ENCODE data around the gene MLF2.

MLF2 gene

GRCh38 chr12:6778574-6779550 lies 25.9 kb upstream of the MLF2 start:
- peak; percentile 92 for DNase-seq (ENCODE audit: low spot score)

DNA sequence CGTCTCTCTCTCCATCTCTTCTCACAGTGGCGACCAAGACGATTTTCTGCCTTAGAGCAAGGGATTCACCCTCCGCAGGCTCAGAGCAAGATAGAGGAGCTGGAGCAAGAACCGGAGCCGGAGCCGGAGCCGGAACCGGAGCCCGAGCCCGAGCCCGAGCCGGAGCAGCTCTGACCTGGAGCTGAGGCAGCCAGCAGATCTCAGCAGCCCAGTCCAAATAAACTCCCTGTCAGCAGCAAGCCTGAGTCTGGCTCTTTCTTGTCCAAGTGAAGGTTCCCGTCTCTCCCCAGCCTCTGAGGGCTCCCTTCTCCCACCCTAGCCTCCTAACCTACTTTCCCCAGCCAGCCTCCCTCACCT lies 25.3 kb upstream of the MLF2 start:
- DNase-seq (ENCODE audit: low spot score): peak; percentile 48

DNA sequence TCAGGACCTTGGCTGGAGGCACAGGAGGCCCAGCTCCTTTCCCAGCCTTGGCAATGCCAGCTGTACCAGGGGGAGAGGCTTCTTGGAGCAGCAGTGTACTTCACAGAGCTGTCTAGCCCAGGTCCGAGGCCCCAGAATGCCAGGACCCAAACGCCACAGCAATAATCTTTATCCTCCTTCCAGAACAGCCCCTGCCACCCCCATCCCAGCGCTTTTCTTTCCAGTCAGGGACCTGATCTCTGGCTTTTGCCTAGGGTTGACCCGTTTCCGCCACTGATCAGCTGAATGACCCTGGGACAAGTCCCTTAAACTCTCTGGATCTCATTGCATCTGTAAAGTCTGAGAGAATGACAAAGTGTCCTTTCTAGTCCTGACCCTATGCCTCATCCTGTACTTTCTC lies 24.4 kb upstream of the MLF2 start:
- DNase-seq (ENCODE audit: low spot score): no peak

DNA sequence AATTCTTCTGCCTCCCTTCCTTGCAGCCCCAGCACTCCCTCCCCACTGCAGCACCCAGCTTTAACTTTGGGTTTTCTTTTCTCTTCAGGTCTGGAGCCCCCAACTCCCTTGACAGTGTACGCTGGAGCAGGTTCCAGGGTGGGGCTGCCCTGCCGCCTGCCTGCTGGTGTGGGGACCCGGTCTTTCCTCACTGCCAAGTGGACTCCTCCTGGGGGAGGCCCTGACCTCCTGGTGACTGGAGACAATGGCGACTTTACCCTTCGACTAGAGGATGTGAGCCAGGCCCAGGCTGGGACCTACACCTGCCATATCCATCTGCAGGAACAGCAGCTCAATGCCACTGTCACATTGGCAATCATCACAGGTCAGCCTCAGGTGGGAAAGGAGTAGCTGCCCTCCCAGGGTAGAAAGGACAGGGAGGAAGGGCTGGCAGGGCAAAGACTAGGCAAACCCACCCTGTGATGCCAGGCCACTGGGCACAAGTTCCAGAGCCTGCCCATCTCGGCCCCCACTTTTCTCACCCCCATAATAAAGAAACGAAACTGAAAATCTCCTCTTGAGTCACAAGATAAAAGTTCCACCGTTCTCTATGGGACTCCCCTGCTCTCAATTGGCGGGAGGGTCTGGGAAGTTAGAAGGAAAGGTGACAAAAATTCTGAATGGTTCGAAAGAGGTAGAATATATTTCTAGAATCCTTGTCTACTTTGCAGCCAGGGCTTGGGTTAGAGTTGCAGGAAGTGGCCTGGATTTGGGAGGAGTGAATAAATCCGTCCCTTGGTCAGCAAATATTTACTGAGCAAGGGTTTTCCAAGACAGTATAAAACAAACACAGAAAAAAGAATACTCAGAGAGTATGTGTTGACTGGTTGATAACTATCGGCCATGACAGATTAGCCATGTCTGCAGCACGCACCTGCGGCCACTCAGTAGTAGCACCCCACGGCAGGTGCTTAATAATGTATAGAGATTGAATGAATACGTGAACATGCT lies 22.5 kb upstream of the MLF2 start:
- DNase-seq (ENCODE audit: low spot score): no peak

DNA sequence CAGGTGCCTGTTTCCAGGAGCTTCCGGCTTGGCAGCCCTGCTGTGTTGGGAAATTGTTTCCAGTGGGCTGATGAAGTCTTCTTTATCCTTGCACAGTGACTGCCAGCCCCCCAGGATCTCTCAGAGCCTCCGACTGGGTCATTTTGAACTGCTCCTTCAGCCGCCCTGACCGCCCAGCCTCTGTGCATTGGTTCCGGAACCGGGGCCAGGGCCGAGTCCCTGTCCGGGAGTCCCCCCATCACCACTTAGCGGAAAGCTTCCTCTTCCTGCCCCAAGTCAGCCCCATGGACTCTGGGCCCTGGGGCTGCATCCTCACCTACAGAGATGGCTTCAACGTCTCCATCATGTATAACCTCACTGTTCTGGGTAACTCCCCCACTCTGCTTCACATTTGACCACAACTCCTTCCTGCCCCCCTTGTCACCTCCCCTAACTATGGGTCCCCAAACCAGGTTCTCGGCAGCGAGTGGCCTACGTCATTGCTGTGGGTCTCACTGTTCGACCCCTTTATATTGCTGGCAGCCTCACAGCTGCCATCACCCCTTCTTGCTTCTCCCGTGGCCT lies 21.6 kb upstream of the MLF2 start:
- DNase-seq (ENCODE audit: low spot score): no peak

GRCh38 chr12:6773590-6774351 lies 20.8 kb upstream of the MLF2 start:
- no peak for DNase-seq (ENCODE audit: low spot score)

GRCh38 chr12:6772726-6773589 lies 20.0 kb upstream of the MLF2 start:
- DNase-seq (ENCODE audit: low spot score): no peak

DNA sequence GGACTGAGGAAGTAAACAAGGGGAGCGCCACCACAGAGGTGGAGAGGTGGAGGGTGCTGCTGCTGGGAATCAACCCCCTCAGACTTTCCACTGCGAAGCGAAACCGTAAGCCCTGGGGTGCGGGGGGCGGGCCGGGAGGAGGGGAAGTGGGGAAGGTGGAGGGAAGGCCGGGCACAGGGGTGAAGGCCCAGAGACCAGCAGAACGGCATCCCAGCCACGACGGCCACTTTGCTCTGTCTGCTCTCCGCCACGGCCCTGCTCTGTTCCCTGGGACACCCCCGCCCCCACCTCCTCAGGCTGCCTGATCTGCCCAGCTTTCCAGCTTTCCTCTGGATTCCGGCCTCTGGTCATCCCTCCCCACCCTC lies 19.4 kb upstream of the MLF2 start, which contains the start of gene LAG3:
LAG3 (plus strand) TSS at position 190 of the 365 bp plus-strand sequence. CDS start 333 bp downstream, outside the sequence.
- DNase-seq (ENCODE audit: low spot score): no peak

- DNase-seq (ENCODE audit: low spot score): no peak
These were observed 18.8 kb upstream of the MLF2 start for GRCh38 chr12:6771509-6772330.

- no peak for DNase-seq (ENCODE audit: low spot score)
These were observed 18.2 kb upstream of the MLF2 start for GRCh38 chr12:6771091-6771495.

DNA sequence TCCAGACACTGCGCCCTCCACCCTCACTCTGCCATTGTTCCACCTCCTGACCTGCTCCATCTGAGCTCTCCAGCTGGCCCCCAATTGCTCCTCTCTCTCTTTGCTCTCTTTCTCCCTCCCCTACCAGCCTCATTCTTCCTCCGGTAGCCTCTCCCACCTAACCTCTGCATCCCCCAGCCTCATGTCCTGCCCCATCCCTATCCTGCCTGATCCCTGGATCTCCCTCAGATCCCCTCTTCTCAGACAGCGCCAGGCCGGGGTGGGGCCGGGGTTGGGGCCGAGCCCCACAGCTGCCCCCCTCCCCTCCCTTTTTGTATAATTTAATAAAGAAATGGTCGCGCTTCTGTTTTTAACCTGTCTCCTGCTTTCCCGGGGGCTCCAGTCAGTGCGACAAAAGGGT lies 17.7 kb upstream of the MLF2 start:
- DNase-seq (ENCODE audit: low spot score): no peak

GRCh38 chr12:6770094-6770493 lies 17.2 kb upstream of the MLF2 start:
- no peak for DNase-seq (ENCODE audit: low spot score)

DNA sequence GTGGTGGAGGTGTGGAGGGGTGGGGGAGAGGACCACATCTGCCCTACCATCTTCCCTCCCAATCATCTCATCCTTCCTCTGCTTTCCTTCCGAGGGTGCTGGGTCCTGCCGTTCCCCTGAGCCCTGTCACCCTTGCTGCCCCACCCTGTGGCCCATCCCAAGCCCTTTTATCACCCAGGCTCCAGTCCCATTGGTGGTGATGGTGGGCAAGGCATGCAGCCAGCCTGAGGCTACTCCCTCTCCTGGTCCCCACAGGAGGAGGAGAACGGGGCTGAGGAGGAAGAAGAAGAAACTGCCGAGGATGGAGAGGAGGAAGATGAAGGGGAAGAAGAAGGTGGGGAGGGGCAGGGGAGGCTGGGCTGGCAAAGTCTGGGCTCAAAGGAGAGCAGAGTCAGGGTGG lies 16.7 kb upstream of the MLF2 start:
- DNase-seq (ENCODE audit: low spot score): no peak

DNA sequence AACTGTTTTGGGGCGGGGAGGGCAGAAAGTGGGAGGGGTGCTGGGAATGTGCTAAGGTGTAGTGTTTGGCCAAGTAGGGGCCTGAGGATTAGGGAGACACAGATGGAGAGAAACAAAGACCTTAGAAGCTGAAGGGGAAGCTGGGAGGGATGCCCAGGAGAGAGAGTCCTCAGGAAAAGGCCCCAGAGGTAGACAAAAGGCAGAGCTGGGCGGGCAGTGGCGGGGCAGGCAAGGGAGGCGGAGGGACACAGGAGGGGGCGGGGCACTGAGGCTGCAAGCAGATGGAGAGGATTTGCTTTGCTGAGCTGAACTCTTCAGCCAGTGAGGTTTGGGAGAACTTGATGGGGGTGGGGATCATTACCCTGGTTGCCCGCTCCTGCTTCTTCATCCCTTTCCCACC lies 16.0 kb upstream of the MLF2 start:
- peak; percentile 53 for DNase-seq (ENCODE audit: low spot score)

GRCh38 chr12:6768437-6768914 lies 15.5 kb upstream of the MLF2 start:
- no peak for DNase-seq (ENCODE audit: low spot score)

GRCh38 chr12:6767353-6768319 lies 14.7 kb upstream of the MLF2 start:
- DNase-seq (ENCODE audit: low spot score): no peak

- DNase-seq (ENCODE audit: low spot score): peak; percentile 88
These were observed 13.9 kb upstream of the MLF2 start for GRCh38 chr12:6766651-6767349.

Measured in AG20443 (cell line).